Right lobe of liver (tissue), 4 donors: Measurements from ENCODE around the gene PRR22.

Experiments
- POLR2A ChIP-seq: fragments of 450-650 bp; IDR thresholded peaks from one replicate; pipeline ENCODE4 v1.6.1; 2017; ENCODE audit warnings: antibody characterized with exemption, mild to moderate bottlenecking
- TF ChIP-seq, protein P1 (sequence below), 4 donors: fragments of 200-600 bp in 3 of 4; fragments of 450-650 bp in 1 of 4; IDR thresholded peaks; one replicate each; pipeline versions ENCODE4 v1.5.1 to v1.8.0; 2016 to 2022; ENCODE audit warnings: antibody characterized with exemption in 4 of 4, mild to moderate bottlenecking in 2 of 4
- donor health status: DM: no; HTN: no; CAD: no.
- donor health status: DM: no; HTN: no; CAD: no.
- donor health status: DM: no; HTN: yes; CAD: no.

DNA sequence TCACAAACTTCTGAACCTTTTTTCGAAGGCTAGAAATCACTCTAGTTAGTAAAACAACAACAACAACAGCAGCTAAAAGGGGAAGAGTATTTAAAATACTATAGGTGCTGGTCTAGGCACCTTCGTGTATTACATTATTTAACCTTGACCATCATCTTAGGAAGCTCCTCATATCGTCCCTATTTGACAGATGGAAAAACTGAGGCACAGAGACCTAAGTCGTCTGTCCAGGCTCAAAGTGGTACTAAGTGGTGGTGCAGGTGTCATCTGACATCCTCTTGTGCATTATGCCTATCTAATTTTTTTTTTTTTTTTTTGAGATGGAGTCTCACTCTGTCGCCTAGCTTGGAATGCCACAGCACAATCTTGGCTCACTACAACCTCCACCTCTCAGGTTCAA, 35.0 kb downstream of the PRR22 start:
- no peak for TF ChIP-seq POLR2A
- TF ChIP-seq, protein P1, sequence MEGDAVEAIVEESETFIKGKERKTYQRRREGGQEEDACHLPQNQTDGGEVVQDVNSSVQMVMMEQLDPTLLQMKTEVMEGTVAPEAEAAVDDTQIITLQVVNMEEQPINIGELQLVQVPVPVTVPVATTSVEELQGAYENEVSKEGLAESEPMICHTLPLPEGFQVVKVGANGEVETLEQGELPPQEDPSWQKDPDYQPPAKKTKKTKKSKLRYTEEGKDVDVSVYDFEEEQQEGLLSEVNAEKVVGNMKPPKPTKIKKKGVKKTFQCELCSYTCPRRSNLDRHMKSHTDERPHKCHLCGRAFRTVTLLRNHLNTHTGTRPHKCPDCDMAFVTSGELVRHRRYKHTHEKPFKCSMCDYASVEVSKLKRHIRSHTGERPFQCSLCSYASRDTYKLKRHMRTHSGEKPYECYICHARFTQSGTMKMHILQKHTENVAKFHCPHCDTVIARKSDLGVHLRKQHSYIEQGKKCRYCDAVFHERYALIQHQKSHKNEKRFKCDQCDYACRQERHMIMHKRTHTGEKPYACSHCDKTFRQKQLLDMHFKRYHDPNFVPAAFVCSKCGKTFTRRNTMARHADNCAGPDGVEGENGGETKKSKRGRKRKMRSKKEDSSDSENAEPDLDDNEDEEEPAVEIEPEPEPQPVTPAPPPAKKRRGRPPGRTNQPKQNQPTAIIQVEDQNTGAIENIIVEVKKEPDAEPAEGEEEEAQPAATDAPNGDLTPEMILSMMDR (IDR thresholded peaks at IDR 0.05): no peak
